K562 (cell line): ENCODE results near the gene ZNF865. TPM values are rescaled to one million over a fixed set of nuclear protein-coding genes. Genes with fewer than 3 reads are reported as not detected.
A peak's percentile ranks its signal among the peaks of the same experiment; 100 is the strongest.

Source experiments
- ASH1L ChIP-seq: fragments of 450-650 bp; IDR thresholded peaks from 2 replicates; pipeline ENCODE4 v1.6.1; 2018; ENCODE audit warnings: borderline replicate concordance, mild to moderate bottlenecking, low read depth; ENCODE audit not compliant: partially characterized antibody
- BDP1 ChIP-seq: IDR thresholded peaks from 3 replicates; pipeline ENCODE4 v1.6.1; 2011; ENCODE audit not compliant: insufficient read length, insufficient read depth
- CAMTA2 ChIP-seq: fragments of 250-450 bp; sonication (Bioruptor Pico); conservative IDR thresholded peaks from 2 replicates; pipeline ENCODE4 v1.5.1; 2022
- E2F8 ChIP-seq: fragments of 450-650 bp; IDR thresholded peaks from 2 replicates; pipeline ENCODE4 v1.7.1; 2018; ENCODE audit warnings: mild to moderate bottlenecking, low read depth; ENCODE audit not compliant: partially characterized antibody
- EWSR1 ChIP-seq: fragments of 450-650 bp; IDR thresholded peaks from 2 replicates; pipeline ENCODE4 v1.6.1; 2018; ENCODE audit warnings: borderline replicate concordance, mild to moderate bottlenecking, low read depth, moderate library complexity; ENCODE audit not compliant: partially characterized antibody
- IRF2 ChIP-seq: sonication (generic); formaldehyde crosslinking; IDR thresholded peaks from 2 replicates; pipeline ENCODE4 v1.8.1; 2022; ENCODE audit warnings: mild to moderate bottlenecking, missing genetic modification reagents
- KDM4B ChIP-seq, 2 experiments: fragments of 450-650 bp in 1 of 2; sonication (generic) in 1 of 2; IDR thresholded peaks; 2 replicates each; pipeline ENCODE4 v1.6.1; 2016 to 2017; ENCODE audit warnings: borderline replicate concordance in 2 of 2, antibody characterized with exemption in 1 of 2, low read depth in 1 of 2, mild to moderate bottlenecking in 1 of 2
- LCOR ChIP-seq: sonication (generic); formaldehyde crosslinking; IDR thresholded peaks from 2 replicates; pipeline ENCODE4 v1.8.0; 2022; ENCODE audit warnings: mild to moderate bottlenecking, missing genetic modification reagents
- MCM3 ChIP-seq: fragments of 450-650 bp; IDR thresholded peaks from 2 replicates; pipeline ENCODE4 v1.6.1; 2016
- MTF1 ChIP-seq: fragments of 250-450 bp; sonication (Bioruptor Pico); IDR thresholded peaks from 2 replicates; pipeline ENCODE4 v1.9.0; 2021; ENCODE audit warnings: moderate library complexity, mild to moderate bottlenecking, inconsistent platforms, borderline replicate concordance
- PBX2 ChIP-seq, 2 experiments: IDR thresholded peaks in 1 of 2; conservative IDR thresholded peaks in 1 of 2; 2 replicates each; pipeline ENCODE4 v1.6.1; 2016; ENCODE audit warnings: low read depth in 2 of 2, mild to moderate bottlenecking in 1 of 2, missing compliant biosample characterization in 1 of 2, missing genetic modification characterization in 1 of 2, moderate library complexity in 1 of 2
- PHB2 ChIP-seq: fragments of 450-650 bp; IDR thresholded peaks from 2 replicates; pipeline ENCODE4 v1.6.1; 2017; ENCODE audit warnings: low read depth
- PTBP1 ChIP-seq: fragments of 200-400 bp; formaldehyde crosslinking; IDR thresholded peaks from 2 replicates; pipeline ENCODE4 v1.6.1; 2017; ENCODE audit warnings: low read depth, low read length
- TSC22D4 ChIP-seq: fragments of 450-650 bp; IDR thresholded peaks from 2 replicates; pipeline ENCODE4 v1.6.1; 2016; ENCODE audit warnings: missing genetic modification characterization, missing biosample characterization, control low read depth
- YBX1 ChIP-seq: fragments of 450-650 bp; IDR thresholded peaks from 2 replicates; pipeline ENCODE4 v1.7.1; 2016; ENCODE audit warnings: mild to moderate bottlenecking
- ZFP30 ChIP-seq: fragments of 250-450 bp; sonication (Bioruptor Pico); IDR thresholded peaks from 2 replicates; pipeline ENCODE4 v1.8.0; 2022; ENCODE audit warnings: moderate library complexity, mild to moderate bottlenecking, inconsistent platforms, borderline replicate concordance
- ZMIZ1 ChIP-seq, 2 experiments: fragments of 150-350 bp in 1 of 2; IDR thresholded peaks; 2 replicates each; pipeline ENCODE4 v1.6.1; 2012 to 2016; ENCODE audit warnings: low read depth in 2 of 2, low read length in 2 of 2, mild to moderate bottlenecking in 1 of 2, moderate library complexity in 1 of 2
- ZNF311 ChIP-seq: fragments of 250-450 bp; sonication (Bioruptor Pico); IDR thresholded peaks from 2 replicates; pipeline ENCODE4 v1.4.0; 2020; ENCODE audit warnings: mild to moderate bottlenecking, moderate library complexity
- ZNF75A ChIP-seq: fragments of 450-650 bp; formaldehyde crosslinking; IDR thresholded peaks from 2 replicates; pipeline ENCODE4 v1.4.0; 2020; ENCODE audit warnings: mild to moderate bottlenecking
- polyA plus RNA-seq, 8 experiments: library from polyadenylated mRNA; depleted of rRNA in 4 of 8; stranded (reverse) in 5 of 8; unstranded in 3 of 8; fragments of >200 nt; fragmentation: Nextera tagmentation in 2 of 8; fragmentation: Illumina TruSeq in 1 of 8; extraction: Ambion mirVana in 2 of 8; extraction: Trizol in 1 of 8; gene quantifications; 2 replicates each; pipeline versions ENCODE4 v1.2.1 to v1.2.3, GENCODE V29; 2011 to 2014; ENCODE audit warnings: inconsistent platforms in 1 of 8, missing spikeins in 1 of 8
- total RNA-seq, 7 experiments: library from RNA; depleted of rRNA in 6 of 7; stranded (reverse); fragments of >200 nt in 6 of 7; fragmentation: Illumina TruSeq in 2 of 7; extraction: Trizol in 2 of 7; gene quantifications; 2 replicates each; pipeline versions ENCODE4 v1.2.1 to v1.2.3, GENCODE V29; 2011 to 2021; ENCODE audit warnings: low replicate concordance in 1 of 7

Gene ZNF865
- total and polyA plus RNA-seq, 9 of the 15 experiments (the other 6 are each of a cell fraction or from before 2014, with no cell fraction given) = 0.40 to 18.8 (median 1.6) TPM; not detected in 2

DNA sequence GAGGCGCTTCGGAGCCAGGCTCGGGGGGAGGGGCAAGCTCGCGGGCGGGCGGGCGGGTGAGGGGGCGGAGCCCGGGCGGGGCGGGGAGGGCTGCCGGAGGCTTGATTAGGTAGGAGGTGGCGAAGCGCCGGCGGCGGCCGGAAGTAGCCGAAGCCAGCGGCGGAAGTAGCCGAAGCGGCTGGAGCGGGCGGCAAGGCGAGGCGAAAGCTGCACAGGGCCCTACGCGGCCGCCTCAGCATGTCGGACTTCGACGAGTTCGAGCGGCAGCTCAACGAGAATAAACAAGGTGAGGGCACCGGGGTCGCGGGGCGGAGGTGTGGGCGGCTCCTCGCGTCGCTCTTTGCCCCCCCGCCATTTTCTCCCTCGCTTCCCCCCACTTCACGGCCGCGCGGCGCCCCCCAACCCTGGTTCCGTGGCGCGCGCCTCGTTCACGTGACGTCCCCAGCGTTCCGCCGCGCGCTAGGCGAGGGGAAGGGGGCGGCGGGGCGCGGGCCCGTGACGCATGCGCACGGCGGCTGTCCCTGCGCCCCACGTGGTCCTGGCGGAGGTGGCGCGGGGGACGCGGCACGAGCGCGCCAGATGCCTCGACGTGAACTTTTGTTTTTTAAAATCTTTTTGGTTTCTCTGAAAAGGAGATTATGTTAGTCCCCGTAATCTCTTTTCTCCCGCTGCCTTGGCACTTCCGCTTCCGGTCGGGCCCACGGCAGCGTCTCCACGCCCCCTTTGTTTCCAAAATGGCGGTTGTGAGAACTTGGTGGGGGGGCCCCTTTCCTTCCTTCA is 49.6 kb downstream of the ZNF865 start, which contains the start of gene U2AF2 (continued):
- TF ChIP-seq ZMIZ1 (IDR thresholded peaks at IDR 0.05; ENCODE audit: low read depth in 2 of 2, low read length in 2 of 2) = no peak
- TF ChIP-seq ZNF75A = no peak
- no peak for TF ChIP-seq MTF1 (CRISPR knock-in tag)
- TF ChIP-seq PHB2 = no peak
- peak; percentile 69; the same call in 1 of the 2 replicates for TF ChIP-seq IRF2 (CRISPR knock-in tag)
- TF ChIP-seq E2F8 = peak; percentile 83
- no peak for TF ChIP-seq ZNF311
- no peak for TF ChIP-seq EWSR1
- no peak for TF ChIP-seq TSC22D4 (tag)
- TF ChIP-seq KDM4B (IDR thresholded peaks at IDR 0.05; ENCODE audit: borderline replicate concordance in 2 of 2, low read depth in 1 of 2) = peak in 1 of 2 experiments; percentile 74; a peak in 1 of 4 replicates
- no peak for TF ChIP-seq ZFP30 (CRISPR knock-in tag)
- no peak for TF ChIP-seq ASH1L
- TF ChIP-seq MCM3 = no peak
- TF ChIP-seq YBX1 = no peak
- TF ChIP-seq CAMTA2 (CRISPR knock-in tag) = no peak
- no peak for TF ChIP-seq BDP1
- no peak for TF ChIP-seq PBX2 (CRISPR knock-in tag; IDR thresholded peaks at IDR 0.05; ENCODE audit: low read depth)
- TF ChIP-seq PBX2 (tag; conservative IDR thresholded peaks at IDR 0.05; ENCODE audit: low read depth) = no peak
- peak; percentile 14 for TF ChIP-seq LCOR (CRISPR knock-in tag)
- TF ChIP-seq PTBP1 = no peak
